OCI-LY1 (cell line): ENCODE results near the gene C3orf18.

Source experiments
- H2AFZ ChIP-seq: fragments of 200-600 bp; sonication (generic), shearing (Covaris generic); 2 replicates; pipeline ENCODE4 v1.6.0; 2014; ENCODE audit warnings: antibody characterized with exemption, mild to moderate bottlenecking, low read length
- H3F3A ChIP-seq: fragments of 200-600 bp; sonication (generic), shearing (Covaris generic); 2 replicates; pipeline ENCODE4 v1.6.0; 2014; ENCODE audit warnings: mild to moderate bottlenecking, antibody characterized with exemption, low read length, moderate library complexity; ENCODE audit not compliant: insufficient read depth
- H3K27ac ChIP-seq: fragments of 200-600 bp; sonication (generic); 2 replicates; pipeline ENCODE4 v1.5.1; 2014; ENCODE audit warnings: low read length, mixed run types, mild to moderate bottlenecking, low read depth; ENCODE audit not compliant: poor library complexity, severe bottlenecking
- H3K27me3 ChIP-seq: fragments of 200-600 bp; sonication (generic); 2 replicates; pipeline ENCODE4 v1.6.0; 2014; ENCODE audit warnings: antibody characterized with exemption, mild to moderate bottlenecking, low read length, moderate library complexity; ENCODE audit not compliant: insufficient read depth
- H3K36me3 ChIP-seq: fragments of 200-600 bp; sonication (generic); 2 replicates; pipeline ENCODE4 v1.6.1; 2014; ENCODE audit warnings: mild to moderate bottlenecking, antibody characterized with exemption, low read length, moderate library complexity, mixed read lengths; ENCODE audit not compliant: insufficient read depth
- H3K4me1 ChIP-seq: fragments of 200-600 bp; sonication (generic); 2 replicates; pipeline ENCODE4 v1.5.1; 2014; ENCODE audit warnings: mild to moderate bottlenecking, low read length, moderate library complexity; ENCODE audit not compliant: insufficient read depth, severe bottlenecking
- H3K4me2 ChIP-seq: fragments of 200-600 bp; sonication (generic), shearing (Covaris generic); 2 replicates; pipeline ENCODE4 v1.6.1; 2014; ENCODE audit warnings: low read length
- H3K4me3 ChIP-seq: fragments of 200-600 bp; sonication (generic); 2 replicates; pipeline ENCODE4 v1.5.1; 2014; ENCODE audit warnings: low read length, low read depth, mild to moderate bottlenecking, mixed read lengths; ENCODE audit not compliant: poor library complexity, severe bottlenecking
- H3K79me2 ChIP-seq: fragments of 200-600 bp; shearing (Covaris generic); 2 replicates; pipeline ENCODE4 v1.6.1; 2016; ENCODE audit warnings: mixed run types, low read length, mixed read lengths; ENCODE audit not compliant: insufficient read depth
- H3K9ac ChIP-seq: fragments of 200-600 bp; sonication (generic), shearing (Covaris generic); 2 replicates; pipeline ENCODE4 v1.6.1; 2014; ENCODE audit warnings: mild to moderate bottlenecking, low read length, mixed read lengths
- H3K9me2 ChIP-seq: fragments of 200-600 bp; sonication (generic), shearing (Covaris generic); 2 replicates; pipeline ENCODE4 v1.6.1; 2014; ENCODE audit warnings: low read depth, mild to moderate bottlenecking, low read length, mixed read lengths
- H3K9me3 ChIP-seq: fragments of 200-600 bp; shearing (Covaris generic); 2 replicates; pipeline ENCODE4 v1.6.1; 2014; ENCODE audit warnings: low read length, mixed read lengths
- H4K20me1 ChIP-seq: fragments of 200-600 bp; sonication (generic), shearing (Covaris generic); 2 replicates; pipeline ENCODE4 v1.6.0; 2016; ENCODE audit warnings: mild to moderate bottlenecking, low read length; ENCODE audit not compliant: insufficient read depth
- EZH2 ChIP-seq: fragments of 200-600 bp; sonication (generic), shearing (Covaris generic); IDR thresholded peaks from 2 replicates; pipeline ENCODE4 v1.8.0; 2017; ENCODE audit warnings: borderline replicate concordance, mixed run types, mild to moderate bottlenecking, antibody characterized with exemption, low read length, moderate library complexity, mixed read lengths
- TF ChIP-seq, protein P1 (sequence below): fragments of 200-600 bp; sonication (generic), shearing (Covaris generic); IDR thresholded peaks from 2 replicates; pipeline ENCODE4 v1.5.1; 2017; ENCODE audit warnings: mild to moderate bottlenecking, antibody characterized with exemption, low read length, moderate library complexity, mixed read lengths

C3orf18 gene

DNA sequence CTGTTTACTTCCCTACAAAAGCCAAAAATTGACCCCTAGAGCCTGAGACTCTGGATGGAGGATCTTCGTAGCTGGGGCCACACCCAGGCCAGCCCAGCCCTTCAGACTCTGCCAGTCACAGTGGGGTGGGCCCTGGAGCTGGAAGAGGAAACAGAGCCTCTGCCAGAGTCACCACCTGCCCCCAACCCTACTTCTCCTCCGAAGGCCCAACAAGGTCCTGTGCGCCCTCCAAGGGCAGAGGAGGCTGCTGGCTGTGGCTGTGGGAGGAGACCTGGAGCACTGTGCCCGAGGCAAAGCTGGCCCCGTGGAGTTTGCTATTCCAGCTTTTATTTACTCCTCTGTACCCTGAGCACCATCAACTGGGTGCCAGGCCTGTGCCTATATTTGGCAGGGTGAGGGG is 25.0 kb upstream of the C3orf18 start:
- H3K4me2 ChIP-seq = no peak overlapping the region
- no peak overlapping the region for H3K27ac ChIP-seq
- H3K9ac ChIP-seq = no peak overlapping the region
- H3K36me3 ChIP-seq = no peaks in the 10 kb centered on the region
- H3K4me1 ChIP-seq = peaks cover 4% of the 10 kb centered on the region
- H2AFZ ChIP-seq = no peak overlapping the region
- no peaks in the 10 kb centered on the region for H3K9me3 ChIP-seq
- H3K4me3 ChIP-seq = no peak overlapping the region
- H3K27me3 ChIP-seq = no peaks in the 10 kb centered on the region
- H3F3A ChIP-seq = no peaks in the 10 kb centered on the region
- no peaks in the 10 kb centered on the region for H3K79me2 ChIP-seq
- no peak for TF ChIP-seq EZH2
- TF ChIP-seq, protein P1, sequence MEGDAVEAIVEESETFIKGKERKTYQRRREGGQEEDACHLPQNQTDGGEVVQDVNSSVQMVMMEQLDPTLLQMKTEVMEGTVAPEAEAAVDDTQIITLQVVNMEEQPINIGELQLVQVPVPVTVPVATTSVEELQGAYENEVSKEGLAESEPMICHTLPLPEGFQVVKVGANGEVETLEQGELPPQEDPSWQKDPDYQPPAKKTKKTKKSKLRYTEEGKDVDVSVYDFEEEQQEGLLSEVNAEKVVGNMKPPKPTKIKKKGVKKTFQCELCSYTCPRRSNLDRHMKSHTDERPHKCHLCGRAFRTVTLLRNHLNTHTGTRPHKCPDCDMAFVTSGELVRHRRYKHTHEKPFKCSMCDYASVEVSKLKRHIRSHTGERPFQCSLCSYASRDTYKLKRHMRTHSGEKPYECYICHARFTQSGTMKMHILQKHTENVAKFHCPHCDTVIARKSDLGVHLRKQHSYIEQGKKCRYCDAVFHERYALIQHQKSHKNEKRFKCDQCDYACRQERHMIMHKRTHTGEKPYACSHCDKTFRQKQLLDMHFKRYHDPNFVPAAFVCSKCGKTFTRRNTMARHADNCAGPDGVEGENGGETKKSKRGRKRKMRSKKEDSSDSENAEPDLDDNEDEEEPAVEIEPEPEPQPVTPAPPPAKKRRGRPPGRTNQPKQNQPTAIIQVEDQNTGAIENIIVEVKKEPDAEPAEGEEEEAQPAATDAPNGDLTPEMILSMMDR = no peak
- no peaks in the 10 kb centered on the region for H4K20me1 ChIP-seq
- H3K9me2 ChIP-seq = no peaks in the 10 kb centered on the region

DNA sequence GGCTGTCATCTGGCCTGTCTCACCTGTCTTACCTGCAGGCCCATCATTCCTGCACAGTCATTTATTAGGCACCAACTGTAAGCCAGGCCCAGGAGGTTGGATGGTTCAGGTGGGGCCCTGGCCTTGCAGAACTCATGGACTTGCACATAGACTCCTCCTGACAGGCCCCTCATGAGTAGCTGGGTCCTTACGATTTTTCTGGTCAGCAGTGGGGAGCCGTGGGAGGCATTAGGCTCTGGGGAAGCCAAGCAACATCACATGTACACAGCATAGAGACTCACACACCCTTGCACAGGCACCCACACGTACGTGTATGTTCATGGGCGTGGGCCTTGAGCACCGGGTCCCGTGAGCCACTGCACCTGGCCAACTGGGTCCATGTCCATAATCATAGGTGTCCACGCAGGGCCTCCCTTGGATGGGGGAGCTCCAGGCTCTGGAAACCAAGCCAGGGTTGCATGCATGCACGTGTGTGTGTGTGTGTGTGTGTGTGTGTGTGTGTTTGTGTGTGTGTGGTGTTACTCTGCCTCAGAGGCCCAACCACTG is 23.7 kb upstream of the C3orf18 start:
- Histone ChIP-seq H3K36me3 (no peaks in the 10 kb centered on the region), H4K20me1 (no peaks in the 10 kb centered on the region), H3F3A (no peaks in the 10 kb centered on the region), H3K27me3 (no peaks in the 10 kb centered on the region), H3K4me1 (peaks cover 4% of the 10 kb centered on the region), H3K79me2 (no peaks in the 10 kb centered on the region), H3K27ac (no peak overlapping the region), H3K4me2 (no peak overlapping the region), H2AFZ (no peak overlapping the region), H3K9me2 (no peaks in the 10 kb centered on the region), H3K9ac (no peak overlapping the region), H3K4me3 (no peak overlapping the region), H3K9me3 (no peaks in the 10 kb centered on the region)
- no peak for TF ChIP-seq EZH2
- TF ChIP-seq, protein P1 = no peak

DNA sequence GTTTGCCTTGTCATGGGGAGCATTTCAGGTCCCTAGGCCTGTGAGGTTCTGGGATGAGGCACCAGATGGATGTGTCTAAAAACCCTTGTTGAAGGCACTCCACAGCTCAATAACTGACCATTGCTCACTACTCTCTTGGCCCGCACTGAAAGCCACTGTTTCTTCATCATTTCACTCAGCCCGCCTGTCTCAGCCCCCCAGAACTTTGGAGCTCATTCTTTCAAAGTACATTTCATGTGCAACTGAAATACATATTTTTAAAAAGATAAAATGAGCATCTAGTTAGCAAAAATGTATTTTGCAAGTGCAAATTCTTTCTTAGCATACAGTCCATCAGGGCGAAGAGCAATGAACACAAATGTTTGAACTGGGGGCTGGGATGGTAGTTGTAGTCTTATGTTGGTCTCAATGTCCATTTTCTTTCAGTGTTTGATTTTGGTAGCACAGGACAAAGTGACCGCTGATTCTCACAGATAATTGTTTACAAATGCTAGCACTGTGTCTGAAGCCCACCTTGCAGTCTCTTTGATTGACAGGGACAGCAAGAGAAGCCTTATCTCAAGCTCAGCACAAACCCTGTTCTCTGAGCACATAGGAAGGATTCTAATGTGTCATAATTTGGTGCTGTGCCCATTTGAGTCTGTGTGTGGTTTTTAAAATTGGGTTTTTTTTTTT is 21.3 kb upstream of the C3orf18 start:
- H3K9me3 ChIP-seq = no peaks in the 10 kb centered on the region
- H3F3A ChIP-seq = no peaks in the 10 kb centered on the region
- no peaks in the 10 kb centered on the region for H3K79me2 ChIP-seq
- H4K20me1 ChIP-seq = no peaks in the 10 kb centered on the region
- H3K9ac ChIP-seq = no peak overlapping the region
- no peaks in the 10 kb centered on the region for H3K27me3 ChIP-seq
- H3K9me2 ChIP-seq = no peaks in the 10 kb centered on the region
- H3K4me3 ChIP-seq = no peak overlapping the region
- TF ChIP-seq, protein P1 = no peak
- H3K4me1 ChIP-seq = peaks cover 4% of the 10 kb centered on the region
- H3K36me3 ChIP-seq = no peaks in the 10 kb centered on the region
- H2AFZ ChIP-seq = no peak overlapping the region
- H3K4me2 ChIP-seq = no peak overlapping the region
- H3K27ac ChIP-seq = no peak overlapping the region
